AML-193 (cell line): ENCODE results near the gene HTR1D.

Source experiments
- DNase-seq, 2 experiments: peaks; one replicate each; lab custom pipeline; 2025; lab: John Stamatoyannopoulos, UW

Gene HTR1D

GRCh38 chr1:23150742-23151141, 66.6 kb downstream of the HTR1D start:
- DNase-seq = no peak

- no peak for DNase-seq
Observed at GRCh38 chr1:23150125-23150524, 67.2 kb downstream of the HTR1D start.

- DNase-seq = no peak
Observed at GRCh38 chr1:23149114-23149513, 68.2 kb downstream of the HTR1D start.

GRCh38 chr1:23148084-23148483, 69.2 kb downstream of the HTR1D start:
- no peak for DNase-seq
